Kidney epithelial cell (primary cell): ENCODE measurements around the gene LAMB3. TPM values are rescaled to one million over a fixed set of nuclear protein-coding genes. Genes with fewer than 3 reads are reported as not detected.

Experiments used
- DNase-seq: peaks from one replicate; pipeline ENCODE4 v3.0.0-alpha.2; 2010; ENCODE audit warnings: low read depth
- H3K27me3 ChIP-seq: 2 replicates; pipeline ENCODE4 v1.6.0; 2011; ENCODE audit warnings: low read length; ENCODE audit not compliant: control insufficient read depth, insufficient read depth
- H3K36me3 ChIP-seq: 2 replicates; pipeline ENCODE4 v1.5.1; 2011; ENCODE audit warnings: low read length; ENCODE audit not compliant: control insufficient read depth, insufficient read depth
- H3K4me3 ChIP-seq: 2 replicates; pipeline ENCODE4 v1.5.1; 2011; ENCODE audit warnings: low read depth, mild to moderate bottlenecking, control low read depth, low read length
- total RNA-seq: library from RNA; depleted of rRNA; stranded (reverse); fragments of >200 nt; gene quantifications from 2 replicates; pipeline ENCODE4 v1.2.3, GENCODE V29; 2015
- TF ChIP-seq, protein P1 (sequence below): IDR thresholded peaks from 2 replicates; pipeline ENCODE4 v1.5.1; 2011; ENCODE audit warnings: mild to moderate bottlenecking, moderate library complexity, low read length, control low read depth, inconsistent platforms; ENCODE audit not compliant: insufficient read depth, poor library complexity, severe bottlenecking

Gene LAMB3
- total RNA-seq, 1 donor from 2014 or later: 343 TPM

DNA sequence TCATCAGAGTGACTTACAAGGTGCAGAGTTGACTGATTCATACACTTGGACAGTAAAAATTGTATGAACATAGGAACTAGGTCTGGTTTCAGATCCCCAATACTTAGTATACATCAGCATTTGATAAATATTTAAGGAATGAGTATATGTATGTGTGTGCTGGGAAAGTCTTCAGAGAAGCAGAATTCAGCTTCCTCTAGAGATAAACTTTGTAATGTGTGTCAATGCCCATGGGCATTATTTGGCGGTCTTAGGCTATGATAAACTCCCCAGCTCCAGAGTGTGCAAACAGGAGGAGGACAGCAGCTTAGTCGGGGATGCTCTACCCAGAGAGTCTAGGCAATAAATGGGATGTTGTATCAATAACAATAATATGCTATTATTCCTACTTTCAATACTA, 71.6 kb downstream of the LAMB3 start:
- no peaks in the 10 kb centered on the region for H3K36me3 ChIP-seq
- no peak for DNase-seq
- peaks cover 5% of the 10 kb centered on the region for H3K27me3 ChIP-seq
- TF ChIP-seq, protein P1, sequence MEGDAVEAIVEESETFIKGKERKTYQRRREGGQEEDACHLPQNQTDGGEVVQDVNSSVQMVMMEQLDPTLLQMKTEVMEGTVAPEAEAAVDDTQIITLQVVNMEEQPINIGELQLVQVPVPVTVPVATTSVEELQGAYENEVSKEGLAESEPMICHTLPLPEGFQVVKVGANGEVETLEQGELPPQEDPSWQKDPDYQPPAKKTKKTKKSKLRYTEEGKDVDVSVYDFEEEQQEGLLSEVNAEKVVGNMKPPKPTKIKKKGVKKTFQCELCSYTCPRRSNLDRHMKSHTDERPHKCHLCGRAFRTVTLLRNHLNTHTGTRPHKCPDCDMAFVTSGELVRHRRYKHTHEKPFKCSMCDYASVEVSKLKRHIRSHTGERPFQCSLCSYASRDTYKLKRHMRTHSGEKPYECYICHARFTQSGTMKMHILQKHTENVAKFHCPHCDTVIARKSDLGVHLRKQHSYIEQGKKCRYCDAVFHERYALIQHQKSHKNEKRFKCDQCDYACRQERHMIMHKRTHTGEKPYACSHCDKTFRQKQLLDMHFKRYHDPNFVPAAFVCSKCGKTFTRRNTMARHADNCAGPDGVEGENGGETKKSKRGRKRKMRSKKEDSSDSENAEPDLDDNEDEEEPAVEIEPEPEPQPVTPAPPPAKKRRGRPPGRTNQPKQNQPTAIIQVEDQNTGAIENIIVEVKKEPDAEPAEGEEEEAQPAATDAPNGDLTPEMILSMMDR: no peak
- H3K4me3 ChIP-seq: no peak overlapping the region

DNA sequence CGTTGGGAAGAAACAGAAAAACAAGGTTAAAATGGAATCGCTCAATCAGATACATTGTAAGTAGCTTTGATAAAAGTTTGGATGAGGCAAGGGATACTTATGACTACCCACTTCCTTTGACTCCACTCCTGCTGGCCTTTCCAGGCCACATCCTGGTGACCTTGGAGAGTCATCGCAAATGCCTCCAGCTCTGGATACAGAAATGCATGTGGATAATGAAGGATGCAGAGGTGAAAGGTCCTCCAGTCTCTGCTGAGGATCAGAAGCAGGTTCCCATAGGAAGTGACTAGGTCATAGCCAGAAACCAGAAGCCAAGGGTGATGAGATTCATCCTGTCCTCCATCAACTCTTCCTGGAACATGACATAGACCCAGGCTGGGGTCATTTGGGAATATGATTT, 74.9 kb downstream of the LAMB3 start:
- peaks cover 9% of the 10 kb centered on the region for H3K27me3 ChIP-seq
- H3K36me3 ChIP-seq: no peaks in the 10 kb centered on the region
- H3K4me3 ChIP-seq: no peak overlapping the region
- TF ChIP-seq, protein P1: no peak
- no peak for DNase-seq

DNA sequence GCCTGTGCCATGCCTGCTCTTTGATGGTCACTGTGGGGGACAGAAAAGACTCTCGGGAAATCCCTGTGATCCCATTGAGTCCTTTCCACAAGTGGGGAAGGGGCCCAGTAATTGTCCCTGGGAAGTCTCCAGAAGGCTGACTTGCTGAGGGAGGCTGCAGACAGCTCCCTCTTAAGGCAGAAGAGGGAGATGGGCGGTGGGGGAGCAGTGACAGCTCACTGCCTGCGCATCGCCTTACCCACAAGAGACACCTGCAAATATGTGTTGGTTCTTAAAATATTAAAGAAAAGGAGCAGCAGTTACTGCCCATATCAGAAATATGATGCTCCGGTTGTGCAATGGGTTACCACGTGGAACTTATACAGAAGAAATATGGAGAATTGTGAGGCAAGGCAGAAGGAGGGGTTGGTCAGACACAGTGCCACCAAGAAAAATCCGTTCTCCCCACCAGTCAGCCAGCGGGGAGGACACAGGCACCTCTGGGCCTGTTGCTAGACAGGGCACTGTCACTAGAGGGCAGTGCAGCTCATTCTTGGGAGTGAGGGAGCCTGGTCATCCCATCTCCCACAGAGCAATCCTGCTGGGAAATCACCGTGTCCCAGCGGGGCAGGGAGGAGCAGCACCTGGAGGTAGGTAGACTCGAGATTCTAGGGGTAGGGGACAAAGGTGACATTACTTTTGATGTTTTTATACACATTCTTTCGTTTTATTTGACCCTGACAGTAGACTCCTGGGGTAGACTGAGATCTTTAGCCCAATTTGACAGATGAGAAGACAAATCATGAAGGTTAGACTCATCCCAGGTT, 75.6 kb downstream of the LAMB3 start:
- no peaks in the 10 kb centered on the region for H3K36me3 ChIP-seq
- H3K27me3 ChIP-seq: peaks cover 9% of the 10 kb centered on the region
- TF ChIP-seq, protein P1: peak; percentile 96
- DNase-seq: no peak
- H3K4me3 ChIP-seq: no peak overlapping the region

DNA sequence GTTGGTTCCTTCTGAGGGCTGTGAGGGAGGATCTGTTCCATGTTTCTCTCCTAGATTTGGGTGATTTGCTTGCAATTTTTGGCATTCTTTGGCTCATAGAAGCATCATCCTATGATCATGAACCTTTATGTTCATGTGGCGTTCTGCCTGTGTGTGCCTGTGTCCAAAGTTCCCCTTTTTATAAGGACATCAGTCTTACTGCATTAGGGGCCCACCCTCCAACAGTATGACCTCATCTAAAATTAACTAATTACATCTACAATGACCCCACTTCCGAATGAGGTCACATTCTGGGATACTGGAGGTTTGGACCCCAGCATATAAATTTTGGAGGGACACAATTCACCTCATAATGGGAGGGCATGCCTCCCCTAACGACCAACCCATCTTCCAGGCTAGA, 81.5 kb downstream of the LAMB3 start:
- Histone ChIP-seq H3K27me3 (peaks cover 10% of the 10 kb centered on the region), H3K36me3 (no peaks in the 10 kb centered on the region), H3K4me3 (no peak overlapping the region)
- TF ChIP-seq, protein P1: no peak
- no peak for DNase-seq

DNA sequence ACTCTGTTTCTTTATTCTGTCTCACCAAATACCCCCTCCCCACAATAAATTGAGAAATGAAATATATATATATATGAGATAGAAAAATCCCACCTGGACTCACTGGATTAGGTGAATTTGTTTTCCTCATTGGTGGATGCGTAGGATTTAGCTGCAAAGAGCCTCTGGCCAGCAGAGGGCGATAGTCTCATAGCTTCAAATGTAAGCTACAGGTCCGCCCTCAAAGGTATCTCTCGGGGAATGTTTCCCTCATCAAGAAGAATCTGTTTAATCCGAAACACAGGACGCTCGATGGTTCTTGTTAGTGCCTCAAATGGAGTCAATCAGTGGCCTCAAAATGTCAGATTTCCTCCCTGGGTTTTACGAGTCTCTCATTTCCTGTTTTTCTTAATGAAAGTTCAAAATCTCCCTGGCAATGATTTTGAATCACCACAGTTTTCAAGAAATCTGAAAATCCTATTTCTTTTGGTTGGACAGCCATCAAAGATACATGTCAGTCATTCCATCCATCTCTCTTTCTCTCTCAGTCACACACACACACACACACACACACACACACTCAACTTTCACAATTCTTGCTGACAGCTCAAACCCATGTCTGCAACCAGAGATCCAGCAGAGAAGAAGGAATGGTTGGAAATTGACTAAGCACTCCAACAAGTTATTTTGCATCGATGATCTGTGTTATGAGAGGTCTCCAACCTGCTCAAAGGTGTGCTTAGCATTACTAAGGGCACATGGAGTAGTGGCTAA, 82.6 kb downstream of the LAMB3 start:
- H3K27me3 ChIP-seq: peaks cover 6% of the 10 kb centered on the region
- H3K4me3 ChIP-seq: no peak overlapping the region
- DNase-seq: peak; percentile 61
- TF ChIP-seq, protein P1: peak; percentile 98
- H3K36me3 ChIP-seq: no peaks in the 10 kb centered on the region
